ENCODE results near the gene SCAF11.
A peak's percentile ranks its signal among the peaks of the same experiment; 100 is the strongest.

SCAF11 gene

GRCh38 chr12:45944771-45945170 is 45.6 kb downstream of the SCAF11 start:
- no peak overlapping the region for H3K4me3 ChIP-seq (ENCODE audit: low read depth, low read length)
- TF ChIP-seq CTCF (conservative IDR thresholded peaks at IDR 0.05; ENCODE audit: low read depth, low read length) = no peak
- DNase-seq (ENCODE audit: low read depth) = peak; percentile 55

- no peak for TF ChIP-seq CTCF (conservative IDR thresholded peaks at IDR 0.05; ENCODE audit: low read depth, low read length)
- no peak overlapping the region for H3K4me3 ChIP-seq (ENCODE audit: low read depth, low read length)
- no peak for DNase-seq (ENCODE audit: low read depth)
These were observed 50.6 kb downstream of the SCAF11 start for GRCh38 chr12:45939759-45940158.

- no peak for TF ChIP-seq CTCF (conservative IDR thresholded peaks at IDR 0.05; ENCODE audit: low read depth, low read length)
- no peak overlapping the region for H3K4me3 ChIP-seq (ENCODE audit: low read depth, low read length)
- no peak for DNase-seq (ENCODE audit: low read depth)
These were observed 51.8 kb downstream of the SCAF11 start for GRCh38 chr12:45938566-45938965.

- H3K4me3 ChIP-seq (ENCODE audit: low read depth, low read length) = no peak overlapping the region
- no peak for TF ChIP-seq CTCF (conservative IDR thresholded peaks at IDR 0.05; ENCODE audit: low read depth, low read length)
- no peak for DNase-seq (ENCODE audit: low read depth)
These were observed 55.4 kb downstream of the SCAF11 start for GRCh38 chr12:45934956-45935355.

GRCh38 chr12:45933504-45933903 is 56.9 kb downstream of the SCAF11 start:
- no peak for TF ChIP-seq CTCF (conservative IDR thresholded peaks at IDR 0.05; ENCODE audit: low read depth, low read length)
- no peak overlapping the region for H3K4me3 ChIP-seq (ENCODE audit: low read depth, low read length)
- peak; percentile 13 for DNase-seq (ENCODE audit: low read depth)

GRCh38 chr12:45930369-45930768 is 60.0 kb downstream of the SCAF11 start:
- no peak overlapping the region for H3K4me3 ChIP-seq (ENCODE audit: low read depth, low read length)
- no peak for TF ChIP-seq CTCF (conservative IDR thresholded peaks at IDR 0.05; ENCODE audit: low read depth, low read length)
- no peak for DNase-seq (ENCODE audit: low read depth)

- no peak overlapping the region for H3K4me3 ChIP-seq (ENCODE audit: low read depth, low read length)
- DNase-seq (ENCODE audit: low read depth) = no peak
- no peak for TF ChIP-seq CTCF (conservative IDR thresholded peaks at IDR 0.05; ENCODE audit: low read depth, low read length)
These were observed 62.1 kb downstream of the SCAF11 start for GRCh38 chr12:45928309-45928708.

Measured in choroid plexus epithelial cell (primary cell).